ENCODE measurements around the gene OR51B4. TPM values are rescaled to one million over a fixed set of nuclear protein-coding genes. Genes with fewer than 3 reads are reported as not detected.

The OR51B4 gene
- total and polyA plus RNA-seq, 9 of the 15 experiments (the other 6 are each of a cell fraction or from before 2014, with no cell fraction given), result 17.1 to 64.6 (median 39.9) TPM

- TF ChIP-seq E2F6 (IDR thresholded peaks at IDR 0.05; ENCODE audit: borderline replicate concordance in 1 of 2, extremely low read depth in 1 of 2, insufficient read depth in 1 of 2, insufficient read length in 1 of 2, low read depth in 1 of 2, low read length in 1 of 2, poor library complexity in 1 of 2, severe bottlenecking in 1 of 2) (peak in 1 of 2 experiments; percentile 31), CEBPB (tag; IDR thresholded peaks at IDR 0.05) (no peak), SMARCC2 (IDR thresholded peaks at IDR 0.05; ENCODE audit: low read depth) (peak; percentile 89), CBFA2T3 (IDR thresholded peaks at IDR 0.05) (peak; percentile 95), SMAD4 (CRISPR knock-in tag; conservative IDR thresholded peaks at IDR 0.05) (peak; percentile 81), ZBED1 (IDR thresholded peaks at IDR 0.05) (no peak), C11orf30 (IDR thresholded peaks at IDR 0.05; ENCODE audit: low read depth) (peak; percentile 50), ZNF717 (CRISPR knock-in tag; IDR thresholded peaks at IDR 0.05) (0 out of 2 replicates have a peak, but pooled peaks have one; percentile 33), NR4A1 (CRISPR knock-in tag; IDR thresholded peaks at IDR 0.05) (no peak), NR4A1 (tag; IDR thresholded peaks at IDR 0.05) (peak; percentile 37; the same call in 1 of the 2 replicates), AFF4 (CRISPR knock-in tag; IDR thresholded peaks at IDR 0.05) (0 out of 2 replicates have a peak, but pooled peaks have one; percentile 24), MAZ (CRISPR knock-in tag; conservative IDR thresholded peaks at IDR 0.05 in 1 of 2, IDR thresholded peaks at IDR 0.05 in 1 of 2) (0 out of 4 replicates have a peak, but pooled peaks of 1 of the 2 experiments have one; percentile 21), NR1H2 (CRISPR knock-in tag; IDR thresholded peaks at IDR 0.05) (no peak), ZNF24 (IDR thresholded peaks at IDR 0.05) (no peak), TCF7L2 (IDR thresholded peaks at IDR 0.05; ENCODE audit: low read depth, low read length) (no peak), E2F3 (CRISPR knock-in tag; IDR thresholded peaks at IDR 0.05) (no peak), MAFK (IDR thresholded peaks at IDR 0.05; ENCODE audit: low read length) (peak; percentile 45; the same call in 1 of the 2 replicates), POLR2AphosphoS5 (IDR thresholded peaks at IDR 0.05; ENCODE audit: control insufficient read depth, insufficient read depth, low read depth, low read length) (peak; percentile 96)
These were observed 13.4 kb downstream of the OR51B4 start (continued) for GRCh38 chr11:5288108-5288905.
